ENCODE measurements around the gene LZTS2. TPM values are rescaled to one million over a fixed set of nuclear protein-coding genes. Genes with fewer than 3 reads are reported as not detected.

Gene LZTS2
- total and polyA plus RNA-seq, 2 experiments from 2014 or later = 73.6 to 90.7 TPM

- DNase-seq (ENCODE audit: low spot score) = no peak
- Histone ChIP-seq H3K27me3 (no peaks in the 10 kb centered on the region), H3K36me3 (replicated peaks; ENCODE audit: insufficient read depth, low read depth) (no peaks in the 10 kb centered on the region), H3K27ac (peak overlapping the region; percentile 27), H4K20me1 (ENCODE audit: insufficient read depth, poor library complexity, severe bottlenecking) (no peaks in the 10 kb centered on the region), H3K9me3 (ENCODE audit: low read depth) (no peaks in the 10 kb centered on the region), H3K4me1 (ENCODE audit: insufficient read depth) (peaks cover 14% of the 10 kb centered on the region), H3K79me2 (peaks cover 37% of the 10 kb centered on the region), H3K4me3 (no peak overlapping the region), H3K4me2 (no peak overlapping the region), H3K9me2 (replicated peaks; ENCODE audit: insufficient read depth) (no peaks in the 10 kb centered on the region), H2AFZ (no peak overlapping the region)
- WGBS (ENCODE audit: low lambda C conversion rate, missing lambda C conversion rate) = 78% methylated on average over 5 of the region's 5 CpGs
- no peak for TF ChIP-seq CTCF (IDR thresholded peaks at IDR 0.05; ENCODE audit: poor library complexity)
- TF ChIP-seq EZH2 (IDR thresholded peaks at IDR 0.05; ENCODE audit: borderline replicate concordance) = no peak
- no peak for TF ChIP-seq EZH2phosphoT487 (IDR thresholded peaks at IDR 0.05; ENCODE audit: low read depth, severe bottlenecking, unreplicated experiment)
Observed at GRCh38 chr10:100985336-100985735, 14.3 kb upstream of the LZTS2 start.

- peak overlapping the region; percentile 87 for H3K27ac ChIP-seq
- peaks cover 37% of the 10 kb centered on the region for H3K79me2 ChIP-seq
- H3K9me3 ChIP-seq (ENCODE audit: low read depth) = no peaks in the 10 kb centered on the region
- peak overlapping the region; percentile 95 for H2AFZ ChIP-seq
- 22% methylated on average over 17 of the region's 17 CpGs for WGBS (ENCODE audit: low lambda C conversion rate, missing lambda C conversion rate)
- no peaks in the 10 kb centered on the region for H4K20me1 ChIP-seq (ENCODE audit: insufficient read depth, poor library complexity, severe bottlenecking)
- H3K36me3 ChIP-seq (replicated peaks; ENCODE audit: insufficient read depth, low read depth) = no peaks in the 10 kb centered on the region
- no peaks in the 10 kb centered on the region for H3K27me3 ChIP-seq
- DNase-seq (ENCODE audit: low spot score) = no peak
- peaks cover 14% of the 10 kb centered on the region for H3K4me1 ChIP-seq (ENCODE audit: insufficient read depth)
- TF ChIP-seq EZH2phosphoT487 (IDR thresholded peaks at IDR 0.05; ENCODE audit: low read depth, severe bottlenecking, unreplicated experiment) (no peak), EZH2 (IDR thresholded peaks at IDR 0.05; ENCODE audit: borderline replicate concordance) (no peak), CTCF (IDR thresholded peaks at IDR 0.05; ENCODE audit: poor library complexity) (no peak)
- no peaks in the 10 kb centered on the region for H3K9me2 ChIP-seq (replicated peaks; ENCODE audit: insufficient read depth)
- peak overlapping the region; percentile 91 for H3K4me3 ChIP-seq
- peak overlapping the region; percentile 98 for H3K4me2 ChIP-seq
Observed at GRCh38 chr10:100986623-100986951, 13.0 kb upstream of the LZTS2 start.

GRCh38 chr10:100986952-100987684 is 12.5 kb upstream of the LZTS2 start, which contains the start of the genes MRPL43 and TWNK:
Gene MRPL43, minus strand, starts transcription at chr10:100987497. Its CDS starts 54 bp downstream, at chr10:100987443.
Gene TWNK, plus strand, starts transcription at chr10:100987543. Its CDS starts 668 bp downstream, at chr10:100988211.
- Histone ChIP-seq H3K79me2 (peaks cover 37% of the 10 kb centered on the region), H3K4me1 (ENCODE audit: insufficient read depth) (peaks cover 14% of the 10 kb centered on the region), H3K9me2 (replicated peaks; ENCODE audit: insufficient read depth) (no peaks in the 10 kb centered on the region), H3K4me2 (peak within 1 kb of the TSS; percentile 98), H3K4me3 (peak within 1 kb of the TSS; percentile 91), H3K27me3 (no peaks in the 10 kb centered on the region), H3K36me3 (replicated peaks; ENCODE audit: insufficient read depth, low read depth) (no peaks in the 10 kb centered on the region), H2AFZ (peak within 1 kb of the TSS; percentile 95), H4K20me1 (ENCODE audit: insufficient read depth, poor library complexity, severe bottlenecking) (no peaks in the 10 kb centered on the region), H3K27ac (peak within 1 kb of the TSS; percentile 87), H3K9me3 (ENCODE audit: low read depth) (no peaks in the 10 kb centered on the region)
- DNase-seq (ENCODE audit: low spot score) = peak; percentile 89
- TF ChIP-seq EZH2 (IDR thresholded peaks at IDR 0.05; ENCODE audit: borderline replicate concordance) = no peak
- TF ChIP-seq EZH2phosphoT487 (IDR thresholded peaks at IDR 0.05; ENCODE audit: low read depth, severe bottlenecking, unreplicated experiment) = no peak
- TF ChIP-seq CTCF (IDR thresholded peaks at IDR 0.05; ENCODE audit: poor library complexity) = no peak
- 1% methylated on average over 63 of the region's 75 CpGs for WGBS (ENCODE audit: low lambda C conversion rate, missing lambda C conversion rate)

All from hepatocyte (in vitro differentiated cells).